HG02678 (cell line): Measurements from ENCODE around the gene FRMD4B.

Source experiments
- ATAC-seq: cut with Tn5 transposase; IDR thresholded peaks from one replicate; pipeline ENCODE4 v1.9.1; 2021; ENCODE audit warnings: mild to moderate bottlenecking, moderate library complexity; ENCODE audit not compliant: unreplicated experiment

FRMD4B gene

DNA sequence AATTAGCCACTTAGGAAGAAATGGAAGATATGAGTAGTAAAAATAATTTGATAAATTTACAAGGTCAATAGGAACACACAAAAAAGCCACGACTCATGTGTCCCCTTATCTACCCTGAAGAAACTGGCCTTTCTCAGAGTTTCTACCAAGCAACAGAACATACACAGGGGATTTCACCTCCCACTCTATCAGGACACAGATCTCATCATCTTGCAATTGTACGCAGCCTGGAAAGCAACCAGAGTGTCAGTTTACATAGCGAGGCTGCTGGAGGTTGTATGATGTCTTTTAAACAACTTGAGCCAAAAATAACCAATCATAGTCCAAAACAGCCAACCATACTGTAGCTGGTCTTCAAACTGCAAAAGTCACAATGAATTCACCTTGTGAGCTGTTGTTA, 243.8 kb downstream of the FRMD4B start:
- ATAC-seq, result no peak

DNA sequence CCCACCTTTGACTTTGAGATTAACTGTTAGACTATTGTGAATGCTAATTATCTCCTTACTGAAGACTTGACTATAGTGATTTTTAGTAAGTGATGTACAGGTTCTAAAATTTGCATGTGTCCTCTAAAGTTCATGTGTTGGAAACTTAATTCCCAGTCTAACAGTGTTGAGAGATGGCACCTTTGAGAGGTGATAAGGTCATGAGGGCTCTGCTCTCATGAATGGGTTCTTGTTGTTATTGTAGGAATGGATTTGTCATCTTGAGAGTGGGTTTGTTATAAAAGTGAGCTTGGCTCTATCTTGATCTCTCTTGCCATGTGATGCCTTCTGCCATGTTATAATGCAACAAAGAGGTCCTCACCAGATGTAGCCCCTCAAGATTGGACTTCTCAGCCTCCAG, 244.6 kb downstream of the FRMD4B start:
- ATAC-seq, result no peak

DNA sequence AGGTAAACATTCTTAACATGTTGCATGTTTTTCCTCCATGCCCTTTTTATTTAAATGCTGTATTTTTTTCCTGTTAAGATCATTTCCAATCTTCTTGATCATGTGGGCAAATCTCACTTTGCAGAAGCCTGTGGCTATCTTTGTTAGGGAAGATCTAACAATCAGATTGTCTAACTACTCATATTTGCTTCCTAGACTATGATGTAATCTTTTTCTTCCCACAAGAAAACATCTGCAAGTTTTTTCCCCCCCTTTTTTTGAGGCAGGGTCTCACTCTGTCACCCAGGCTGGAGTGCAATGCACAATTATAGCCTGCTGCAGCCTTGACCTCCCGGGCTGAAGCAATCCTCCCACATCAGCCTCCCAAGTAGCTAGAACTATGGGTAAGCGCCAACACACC, 248.5 kb downstream of the FRMD4B start:
- ATAC-seq, result no peak

DNA sequence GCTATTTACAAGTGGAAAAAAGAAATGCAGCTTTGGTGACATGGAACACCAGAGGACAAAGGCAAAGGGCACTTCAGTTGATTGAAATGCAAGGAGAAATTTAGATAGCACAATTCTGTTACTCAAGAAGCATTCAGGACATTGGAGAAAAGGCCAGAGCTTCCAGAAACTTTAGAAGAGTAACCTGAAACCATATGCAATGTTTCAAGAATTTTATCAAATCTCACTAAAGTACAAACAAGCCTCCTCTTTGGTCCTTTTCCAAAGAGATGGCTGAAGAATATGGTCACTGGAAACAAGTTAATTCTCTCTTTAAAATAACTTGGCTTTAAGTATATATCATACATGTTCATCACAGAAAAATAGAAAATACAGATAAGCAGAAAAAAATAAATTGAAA, 248.9 kb downstream of the FRMD4B start:
- no peak for ATAC-seq

DNA sequence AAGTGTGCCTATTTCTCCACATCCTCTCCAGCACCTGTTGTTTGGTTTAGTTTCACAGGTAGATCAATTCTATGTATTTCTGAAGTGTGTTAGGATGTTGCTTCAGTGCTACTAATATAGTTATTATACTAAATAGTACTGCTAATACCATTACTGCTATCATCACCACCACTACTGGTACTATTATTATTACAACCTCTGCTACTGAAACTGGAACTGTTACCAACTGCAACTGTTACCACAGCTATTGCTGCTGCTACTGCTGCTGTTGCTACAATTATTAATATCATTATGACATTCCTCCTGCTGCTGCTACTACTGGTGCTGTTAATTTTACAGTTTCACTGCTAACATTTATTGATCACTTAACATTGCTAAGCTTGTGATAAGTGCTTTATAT, 255.2 kb downstream of the FRMD4B start:
- peak; percentile 76 for ATAC-seq

DNA sequence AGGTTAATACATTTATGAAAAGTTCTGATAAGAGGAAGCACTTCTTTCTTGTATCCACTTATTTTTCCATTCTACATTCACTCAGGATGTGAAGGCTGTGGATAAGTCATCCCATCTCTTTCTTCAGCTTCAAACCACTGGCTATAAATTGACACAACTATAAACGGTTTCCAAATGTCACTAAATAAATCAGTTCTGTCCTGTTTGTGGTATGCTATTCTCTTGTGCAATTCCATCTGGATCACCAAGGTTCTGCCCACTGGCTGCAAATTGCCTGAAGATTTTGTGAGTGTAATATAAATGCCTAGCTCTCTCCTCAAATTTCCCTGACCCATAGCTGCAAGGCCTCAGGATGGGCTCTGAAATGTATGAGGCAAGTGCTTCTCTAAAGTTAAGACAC, 256.4 kb downstream of the FRMD4B start:
- no peak for ATAC-seq

DNA sequence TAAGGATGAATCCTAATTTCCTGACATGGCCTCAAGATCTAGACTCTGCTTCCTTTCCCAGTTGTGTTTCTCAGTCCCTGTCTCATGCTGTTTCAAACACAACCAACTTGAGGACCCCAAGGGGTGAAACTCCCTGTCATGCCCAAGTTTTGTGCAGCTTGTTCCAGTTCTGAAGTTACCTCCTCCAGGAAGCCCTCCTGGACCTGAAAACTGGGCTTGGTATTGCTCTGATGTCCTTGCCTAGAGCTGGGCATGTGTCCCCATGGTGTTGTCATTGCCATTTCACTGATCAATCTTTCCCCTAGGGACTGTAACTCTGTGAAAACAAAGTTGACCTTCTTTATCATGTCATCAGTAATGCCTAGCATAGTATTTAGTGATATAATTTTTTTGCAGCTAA, 257.4 kb downstream of the FRMD4B start:
- ATAC-seq, result no peak

DNA sequence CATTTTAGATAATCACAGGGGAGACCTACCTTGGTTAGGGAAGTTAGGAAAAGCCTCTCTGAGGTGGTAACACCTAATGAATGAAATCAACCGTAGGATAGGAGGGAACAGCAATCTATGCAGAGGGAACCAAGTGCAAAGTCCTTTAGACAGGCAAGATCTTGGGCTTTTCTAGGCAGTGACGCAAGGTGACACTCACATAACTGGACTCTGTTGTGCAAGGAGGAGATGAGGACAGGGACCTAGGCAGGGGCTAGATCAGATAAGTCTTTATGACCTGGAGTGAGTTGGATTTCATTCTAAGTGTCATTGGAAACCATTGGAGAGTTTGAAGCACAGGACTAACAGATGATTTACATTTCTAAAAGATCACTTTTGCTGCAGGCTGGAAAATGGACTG, 258.9 kb downstream of the FRMD4B start:
- ATAC-seq, result no peak

DNA sequence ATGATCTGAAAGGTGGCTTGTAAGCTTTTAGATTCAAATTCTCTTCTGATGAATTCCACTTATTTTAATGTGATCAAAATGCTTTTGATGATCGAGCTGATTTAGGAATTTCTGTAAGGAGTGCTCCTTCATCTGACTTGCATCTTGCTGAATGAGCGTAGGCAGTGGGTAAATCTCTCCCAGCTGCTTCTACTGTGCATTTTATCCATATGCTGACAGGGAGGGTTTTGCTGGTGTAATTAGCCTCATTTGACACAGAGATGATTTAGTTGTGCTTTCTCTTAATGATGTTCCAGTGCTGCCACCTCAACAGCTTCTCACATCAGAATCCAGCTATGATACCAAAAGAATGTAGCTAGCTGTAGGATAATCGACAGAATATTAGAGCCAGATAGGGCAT, 259.7 kb downstream of the FRMD4B start:
- ATAC-seq, result no peak

DNA sequence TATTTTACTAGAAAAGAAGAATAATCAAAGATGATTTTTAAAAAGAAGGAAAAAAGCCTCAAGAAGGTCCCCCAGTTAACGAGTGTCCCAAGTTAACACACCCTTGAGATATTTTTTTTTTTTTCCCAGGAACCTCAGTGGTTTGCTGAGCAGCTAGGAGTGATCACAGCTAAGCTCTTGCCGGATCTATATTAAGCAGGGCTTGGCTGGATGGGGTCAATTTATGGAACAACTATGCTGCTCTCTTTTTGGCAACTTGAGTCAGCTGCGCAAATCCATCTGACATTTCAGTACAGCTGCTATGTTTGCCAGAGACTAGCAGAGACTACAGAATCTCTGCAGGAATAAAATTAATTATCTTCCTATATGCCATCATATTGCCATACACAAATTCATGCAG, 263.5 kb downstream of the FRMD4B start, which contains the start of gene LMOD3:
TSS of gene LMOD3 (minus strand) at position 193 of the 400 bp plus-strand sequence. CDS start 209 bp downstream, outside the sequence.
- ATAC-seq, result no peak

DNA sequence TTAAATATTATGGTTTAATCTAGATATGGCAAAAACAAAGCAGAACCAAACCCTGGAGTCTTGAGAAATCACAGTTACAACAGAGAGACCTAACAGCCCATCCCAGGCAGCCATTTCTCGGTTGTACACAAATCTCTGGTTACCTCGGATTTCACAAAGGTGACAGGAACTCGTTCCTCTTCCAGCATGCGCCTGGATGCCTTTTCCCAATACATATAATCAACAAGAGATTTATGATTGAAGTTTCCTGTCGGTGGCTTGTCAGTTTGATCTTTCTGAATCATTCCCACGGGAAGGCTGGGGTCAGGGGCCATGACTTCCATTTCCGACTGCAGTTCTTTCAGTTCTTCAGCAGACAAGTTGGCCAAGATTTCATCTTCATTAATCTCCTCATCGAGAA, 263.9 kb downstream of the FRMD4B start:
- no peak for ATAC-seq

DNA sequence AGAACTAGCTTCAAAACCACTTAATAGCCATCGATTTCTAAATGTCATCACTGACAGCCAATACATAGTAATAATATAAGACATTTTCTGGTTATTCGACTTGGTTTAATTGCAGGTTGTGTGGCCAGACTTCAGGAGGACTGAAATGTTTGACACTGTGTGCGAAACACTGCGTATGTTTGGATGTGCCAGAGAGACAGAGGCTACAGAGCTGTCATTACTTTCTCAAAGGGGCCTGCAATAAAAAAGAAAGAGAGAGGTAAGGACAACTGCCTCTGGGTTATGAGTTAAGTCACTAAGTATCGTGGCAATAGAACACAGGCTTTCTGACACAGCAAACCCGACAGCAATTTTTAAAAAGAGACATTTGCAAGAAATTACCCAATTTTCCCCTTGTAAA, 264.4 kb downstream of the FRMD4B start:
- no peak for ATAC-seq

DNA sequence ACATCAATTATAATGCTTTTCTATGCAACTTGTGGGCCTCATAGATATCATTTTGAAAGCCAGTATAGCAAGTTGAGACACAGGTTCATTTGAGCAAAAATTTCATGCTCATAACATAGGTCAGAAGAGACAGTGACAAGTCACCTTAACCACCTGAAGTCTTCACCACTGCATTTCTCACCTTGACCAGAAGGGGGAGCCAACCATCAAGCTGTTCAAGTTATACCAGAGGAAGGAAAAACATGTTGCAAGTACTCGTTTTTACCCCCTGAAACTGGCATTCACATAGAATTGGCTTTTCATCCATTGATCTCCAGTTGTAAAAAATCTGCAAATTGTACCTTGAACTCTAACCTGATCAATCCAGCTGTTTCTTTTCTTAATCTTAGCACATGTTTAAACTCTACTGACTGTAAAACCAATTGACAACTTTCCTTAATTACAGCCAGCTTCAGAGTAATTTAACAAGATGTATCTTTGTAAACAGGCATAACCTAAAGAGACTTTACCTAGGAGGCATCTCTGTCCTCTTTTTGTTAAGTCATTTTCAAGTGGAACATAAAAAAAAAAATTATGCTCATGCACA, 264.9 kb downstream of the FRMD4B start:
- peak; percentile 74 for ATAC-seq
